Measurements from ENCODE around the gene SLC23A3.

Gene SLC23A3, protein sequence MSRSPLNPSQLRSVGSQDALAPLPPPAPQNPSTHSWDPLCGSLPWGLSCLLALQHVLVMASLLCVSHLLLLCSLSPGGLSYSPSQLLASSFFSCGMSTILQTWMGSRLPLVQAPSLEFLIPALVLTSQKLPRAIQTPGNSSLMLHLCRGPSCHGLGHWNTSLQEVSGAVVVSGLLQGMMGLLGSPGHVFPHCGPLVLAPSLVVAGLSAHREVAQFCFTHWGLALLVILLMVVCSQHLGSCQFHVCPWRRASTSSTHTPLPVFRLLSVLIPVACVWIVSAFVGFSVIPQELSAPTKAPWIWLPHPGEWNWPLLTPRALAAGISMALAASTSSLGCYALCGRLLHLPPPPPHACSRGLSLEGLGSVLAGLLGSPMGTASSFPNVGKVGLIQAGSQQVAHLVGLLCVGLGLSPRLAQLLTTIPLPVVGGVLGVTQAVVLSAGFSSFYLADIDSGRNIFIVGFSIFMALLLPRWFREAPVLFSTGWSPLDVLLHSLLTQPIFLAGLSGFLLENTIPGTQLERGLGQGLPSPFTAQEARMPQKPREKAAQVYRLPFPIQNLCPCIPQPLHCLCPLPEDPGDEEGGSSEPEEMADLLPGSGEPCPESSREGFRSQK

DNA sequence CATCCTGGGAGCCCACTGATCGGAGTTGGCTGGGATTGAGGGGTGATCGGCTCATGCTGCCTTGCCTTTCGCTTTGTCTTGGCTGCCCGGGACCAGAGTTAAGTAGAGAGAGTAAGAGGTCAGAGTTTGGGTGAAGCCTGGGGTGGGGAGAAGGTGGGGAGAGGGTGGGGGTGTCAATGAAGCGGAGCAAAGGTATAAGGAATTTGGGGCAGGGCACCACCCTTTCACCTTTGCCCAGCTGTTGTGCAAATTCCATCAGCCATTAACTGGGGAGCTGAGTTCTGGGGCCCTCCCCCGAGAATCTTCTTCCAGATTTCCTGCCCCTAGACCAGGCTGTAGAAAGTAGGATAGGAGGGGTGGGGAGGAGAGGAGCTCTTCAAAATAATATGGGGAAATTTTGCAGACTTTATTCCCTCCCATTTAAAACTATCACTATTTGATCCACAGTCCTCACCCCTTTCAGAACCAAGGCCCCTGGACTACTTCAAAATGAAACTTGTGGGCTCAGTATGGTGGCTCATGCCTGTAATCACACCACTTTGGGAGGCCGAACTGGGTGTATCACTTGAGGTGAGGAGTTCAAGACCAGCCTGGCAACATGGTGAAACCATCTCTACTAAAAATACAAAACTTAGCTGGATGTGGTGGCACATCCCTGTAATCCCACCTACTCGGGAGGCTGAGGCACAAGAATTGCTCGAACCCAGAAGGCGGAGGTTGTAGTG, at the start of gene SLC23A3:
TSS of gene SLC23A3 (minus strand) at position 100 of the 725 bp plus-strand sequence. CDS start at position 55, 45 bp downstream.
- DNase-seq (ENCODE audit: low read depth, low spot score), result no peak

DNA sequence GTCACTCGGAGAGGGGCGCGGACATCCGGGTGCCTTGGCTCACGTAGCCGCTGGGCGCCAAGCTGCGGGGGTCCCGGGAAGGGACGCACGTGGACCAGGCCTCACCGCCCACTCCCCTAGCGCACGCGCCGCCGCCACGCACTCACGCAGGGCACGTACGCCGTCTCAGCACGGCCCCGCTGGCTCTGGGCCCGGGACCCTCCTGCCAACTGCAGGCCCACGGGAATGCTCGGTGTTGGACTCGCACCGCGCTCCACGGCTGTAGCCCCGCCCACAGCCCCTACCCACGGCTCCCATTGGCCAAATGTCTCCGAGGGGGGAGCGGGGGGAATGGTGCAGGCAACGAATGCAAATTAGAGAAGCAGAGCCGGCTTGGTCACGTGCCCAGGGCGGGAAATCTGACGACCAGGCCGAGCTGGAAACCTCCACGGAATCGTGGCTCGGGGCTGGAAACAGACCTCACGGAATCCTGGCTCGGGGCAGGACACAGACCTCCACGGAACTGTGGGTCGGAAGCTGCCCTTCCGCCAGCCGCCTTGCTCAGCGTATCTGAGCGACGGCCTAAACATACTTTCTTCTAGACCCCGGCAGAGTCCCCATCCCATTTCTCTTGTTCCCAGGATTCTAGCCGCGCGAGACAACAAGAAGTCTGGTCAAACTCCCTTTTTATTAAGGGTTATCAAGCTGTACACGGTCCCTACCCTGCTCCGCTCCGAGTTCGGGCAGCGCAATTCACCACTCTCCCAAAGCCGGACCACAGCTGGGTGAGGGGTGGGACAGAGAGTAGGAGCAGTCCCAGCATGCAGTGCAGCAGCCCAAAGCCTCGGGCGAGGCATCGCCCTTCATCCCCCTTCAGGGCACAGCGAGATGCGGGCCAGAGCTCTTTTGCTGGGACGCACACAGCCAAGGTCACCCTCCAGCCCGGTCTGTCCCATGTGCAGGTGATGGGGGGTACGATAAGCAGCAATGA, 49.2 kb upstream of the SLC23A3 start, which contains the start of gene ABCB6:
TSS of gene ABCB6 (minus strand) at position 227 of the 970 bp plus-strand sequence. CDS start 285 bp downstream, outside the sequence.
- no peak for DNase-seq (ENCODE audit: low read depth, low spot score)

DNA sequence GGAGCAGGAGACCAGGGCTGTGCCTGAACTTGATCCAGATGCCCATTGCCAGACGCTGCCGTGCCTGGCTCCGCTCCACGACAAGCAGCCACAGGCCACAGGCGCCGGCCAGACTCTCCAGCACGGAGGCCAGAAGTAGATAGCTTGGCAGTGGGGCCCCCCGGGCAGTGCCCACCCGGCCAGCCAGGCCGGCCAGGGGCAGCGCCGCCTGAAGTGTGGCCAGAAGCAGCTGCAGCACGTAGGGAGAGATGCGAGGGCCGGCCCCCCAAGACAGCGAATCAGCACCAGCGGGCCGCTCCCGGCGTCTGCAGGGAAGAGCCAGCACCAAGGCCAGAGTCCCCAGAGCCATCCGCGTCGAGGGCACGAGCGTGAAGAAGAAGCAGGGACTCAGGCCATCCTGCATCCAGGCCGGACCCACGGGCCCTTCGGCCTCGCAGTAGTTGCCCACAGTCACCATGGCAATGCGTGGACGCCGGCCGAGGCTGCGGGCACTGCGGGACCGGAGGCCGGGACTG, 48.4 kb upstream of the SLC23A3 start:
- DNase-seq (ENCODE audit: low read depth, low spot score), result no peak

DNA sequence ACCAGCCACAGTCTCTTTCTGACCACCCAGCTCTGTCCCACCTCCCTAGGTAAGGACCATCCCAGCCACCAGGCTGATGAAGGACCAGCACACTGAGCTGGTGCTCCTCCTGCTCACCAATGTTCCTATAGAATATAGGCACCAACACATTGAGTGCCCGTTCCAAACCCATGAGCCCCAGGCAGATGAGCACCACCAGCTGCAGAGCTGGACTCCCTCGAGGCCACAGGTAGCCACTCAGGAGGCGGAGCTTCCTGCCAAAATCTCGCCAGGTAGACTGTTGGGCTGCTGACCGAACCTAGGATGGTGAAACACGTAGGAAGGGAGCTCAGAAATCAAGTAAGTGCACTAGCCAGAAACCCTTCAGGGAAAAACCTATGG, 46.7 kb upstream of the SLC23A3 start:
- no peak for DNase-seq (ENCODE audit: low read depth, low spot score)

DNA sequence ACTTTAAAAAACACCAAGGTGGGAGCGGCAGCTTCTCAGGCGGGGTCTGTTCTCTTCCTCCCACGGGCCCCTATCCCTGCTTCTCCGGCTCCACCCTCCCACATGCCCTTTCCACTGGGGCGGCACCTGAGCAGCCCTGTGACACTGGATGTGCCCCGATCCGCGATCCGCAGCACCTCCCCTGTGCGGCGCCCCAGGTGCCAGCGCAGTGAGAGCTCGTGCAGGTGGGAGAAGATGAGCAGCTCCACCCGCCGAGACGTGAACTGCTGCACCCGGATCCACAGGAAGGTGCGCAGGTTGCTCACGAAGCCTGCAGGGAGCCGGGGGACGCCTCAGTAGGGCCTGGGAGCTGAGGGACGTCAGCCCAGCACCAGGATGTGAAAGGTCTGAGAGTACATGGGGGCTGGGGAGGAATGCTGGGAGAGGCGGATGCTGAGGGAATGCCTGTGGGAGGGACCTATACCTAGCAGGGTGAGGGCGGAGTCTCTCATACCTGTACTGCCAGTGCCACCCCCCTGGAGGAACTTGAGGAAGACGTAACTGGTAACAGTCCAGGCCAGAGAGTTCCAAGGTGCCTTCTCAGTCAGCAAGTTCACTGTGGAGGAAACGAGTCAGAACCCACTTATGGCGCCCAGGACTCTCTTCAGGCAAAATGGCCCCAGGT, 46.2 kb upstream of the SLC23A3 start:
- no peak for DNase-seq (ENCODE audit: low read depth, low spot score)

DNA sequence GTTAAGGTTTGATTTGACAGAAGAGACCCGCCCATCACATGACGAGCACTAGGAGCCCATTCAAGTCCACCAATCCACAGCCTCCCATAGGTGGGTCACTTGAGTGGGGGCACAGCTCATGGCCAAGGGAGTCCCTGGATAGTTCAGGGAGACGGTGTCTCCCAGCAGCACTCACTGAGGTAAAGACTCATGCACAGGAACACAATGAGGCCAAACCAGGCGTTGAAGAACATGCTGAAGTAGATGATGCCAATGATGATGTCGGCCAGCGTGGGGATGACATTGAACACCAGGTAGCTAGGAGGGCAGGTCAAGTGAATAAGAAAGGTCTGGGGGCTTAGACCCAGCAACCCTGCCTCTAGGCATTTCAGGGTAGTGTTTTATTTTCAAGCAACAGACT, 45.0 kb upstream of the SLC23A3 start:
- DNase-seq (ENCODE audit: low read depth, low spot score), result no peak

DNA sequence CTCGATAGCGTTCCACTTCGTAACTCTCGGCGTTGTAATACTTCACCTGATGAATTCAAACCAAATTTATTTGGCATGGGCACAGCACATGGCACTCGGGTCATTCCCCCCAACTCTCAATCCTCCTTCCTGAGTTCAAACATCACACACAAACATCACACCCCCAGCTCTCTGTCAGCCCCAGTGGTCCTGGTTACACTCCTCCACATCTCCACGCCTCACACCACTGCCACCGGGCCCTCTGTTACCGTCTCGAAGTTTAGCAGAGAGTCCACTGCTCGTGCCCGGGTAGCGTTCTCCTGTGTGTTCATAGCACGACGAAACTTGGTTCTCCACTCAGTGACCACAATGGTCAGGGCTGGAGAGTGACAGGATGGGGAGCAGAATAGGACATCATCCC, 44.3 kb upstream of the SLC23A3 start:
- no peak for DNase-seq (ENCODE audit: low read depth, low spot score)

DNA sequence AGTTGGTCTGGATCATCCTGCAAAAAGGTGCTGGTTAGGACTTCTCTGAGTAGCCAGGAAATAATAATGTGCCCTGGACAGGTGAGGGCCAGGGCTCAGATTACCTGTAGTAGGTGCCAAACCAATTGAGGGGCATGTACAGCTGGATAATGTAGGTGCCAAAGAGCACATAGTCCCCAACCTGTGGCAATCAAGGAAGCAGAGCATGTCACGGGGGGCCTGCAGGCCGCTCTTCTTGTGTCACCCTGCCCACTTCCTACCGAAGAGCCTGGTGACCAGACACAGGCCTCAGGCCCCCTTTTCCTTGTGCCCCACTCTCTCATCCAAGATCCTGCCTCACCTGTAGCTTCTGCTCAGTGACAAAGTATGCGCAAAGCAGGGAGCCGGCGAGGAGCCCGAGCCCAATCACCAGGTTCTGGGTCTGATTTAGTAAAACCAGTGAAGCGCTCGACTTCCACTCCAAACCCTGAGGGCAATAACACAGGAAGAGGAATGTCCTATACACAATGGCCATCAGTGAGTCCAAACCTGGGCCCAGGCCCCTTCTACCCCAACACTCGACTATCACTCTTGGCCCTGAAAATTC, 43.8 kb upstream of the SLC23A3 start:
- DNase-seq (ENCODE audit: low read depth, low spot score), result no peak

DNA sequence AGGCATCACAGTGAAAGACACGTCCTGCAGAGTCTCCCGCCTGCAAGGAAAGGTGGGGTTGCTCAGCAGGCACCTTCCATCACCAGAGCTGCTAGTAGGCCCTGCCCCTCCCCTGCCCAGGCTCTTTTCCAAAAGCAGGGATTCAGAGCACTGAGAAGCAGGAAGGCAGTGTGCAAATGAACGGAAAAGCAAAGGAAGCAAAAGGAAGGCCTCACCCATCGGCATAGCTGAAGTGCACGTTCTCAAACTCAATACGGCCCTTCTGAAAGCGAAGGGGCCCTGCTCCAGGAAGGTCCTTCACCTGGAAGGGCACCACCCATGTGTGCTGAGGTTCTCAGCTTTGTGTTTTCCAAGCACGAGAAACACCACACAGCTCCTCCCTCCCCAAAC, 43.2 kb upstream of the SLC23A3 start:
- no peak for DNase-seq (ENCODE audit: low read depth, low spot score)

DNA sequence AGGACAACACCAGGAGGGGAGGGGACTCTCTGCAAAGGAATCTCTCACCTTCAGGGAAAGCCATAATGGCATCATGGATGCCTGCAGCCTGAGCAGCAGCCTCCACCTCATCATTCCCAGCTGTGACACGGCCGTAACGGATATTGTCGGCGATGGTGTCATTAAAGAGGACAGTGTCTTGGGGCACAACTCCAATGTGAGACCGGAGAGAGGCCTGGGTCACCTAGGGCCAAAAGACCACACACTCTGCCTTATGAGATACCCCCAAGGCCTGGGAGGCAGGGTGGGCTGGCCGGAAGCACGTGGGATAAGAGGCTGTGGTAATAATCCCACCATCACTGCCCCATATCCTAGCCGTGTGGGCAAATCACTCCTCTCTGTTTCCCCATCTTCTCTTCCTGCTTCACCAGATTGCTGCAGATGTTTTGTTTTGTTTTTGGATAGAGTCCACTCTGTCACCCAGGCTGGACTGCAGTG, 41.1 kb upstream of the SLC23A3 start:
- DNase-seq (ENCODE audit: low read depth, low spot score), result no peak

DNA sequence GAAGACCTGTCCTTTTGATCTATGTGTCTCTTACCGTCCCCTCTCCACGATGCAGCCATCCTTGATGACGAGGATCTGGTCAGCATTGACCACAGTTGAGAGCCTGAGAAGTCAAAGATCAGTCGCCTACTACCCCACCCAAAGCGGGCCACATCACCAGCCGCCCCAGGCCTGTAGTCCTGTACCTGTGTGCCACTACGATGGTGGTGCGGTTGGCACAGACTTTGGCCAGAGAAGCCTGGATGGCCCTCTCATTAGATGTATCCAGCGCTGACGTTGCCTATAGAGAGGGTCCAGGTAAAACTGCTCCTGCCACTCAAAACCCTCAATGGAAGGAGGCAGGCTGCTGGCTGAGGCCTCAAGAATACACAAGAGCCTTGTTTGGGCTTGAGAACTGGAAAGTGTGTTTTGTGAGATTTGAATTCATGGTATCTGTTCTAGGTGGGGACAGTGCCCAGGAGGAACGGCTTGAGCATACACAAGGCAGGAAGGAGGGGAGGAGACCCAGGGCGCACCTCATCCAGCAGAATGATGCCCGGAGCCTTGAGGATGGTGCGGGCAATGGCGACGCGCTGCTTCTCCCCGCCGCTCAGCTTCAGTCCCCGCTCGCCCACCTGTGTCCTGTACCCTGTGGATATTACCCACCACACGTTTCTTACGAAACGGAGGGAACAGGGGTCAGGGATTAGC, 40.5 kb upstream of the SLC23A3 start:
- no peak for DNase-seq (ENCODE audit: low read depth, low spot score)

DNA sequence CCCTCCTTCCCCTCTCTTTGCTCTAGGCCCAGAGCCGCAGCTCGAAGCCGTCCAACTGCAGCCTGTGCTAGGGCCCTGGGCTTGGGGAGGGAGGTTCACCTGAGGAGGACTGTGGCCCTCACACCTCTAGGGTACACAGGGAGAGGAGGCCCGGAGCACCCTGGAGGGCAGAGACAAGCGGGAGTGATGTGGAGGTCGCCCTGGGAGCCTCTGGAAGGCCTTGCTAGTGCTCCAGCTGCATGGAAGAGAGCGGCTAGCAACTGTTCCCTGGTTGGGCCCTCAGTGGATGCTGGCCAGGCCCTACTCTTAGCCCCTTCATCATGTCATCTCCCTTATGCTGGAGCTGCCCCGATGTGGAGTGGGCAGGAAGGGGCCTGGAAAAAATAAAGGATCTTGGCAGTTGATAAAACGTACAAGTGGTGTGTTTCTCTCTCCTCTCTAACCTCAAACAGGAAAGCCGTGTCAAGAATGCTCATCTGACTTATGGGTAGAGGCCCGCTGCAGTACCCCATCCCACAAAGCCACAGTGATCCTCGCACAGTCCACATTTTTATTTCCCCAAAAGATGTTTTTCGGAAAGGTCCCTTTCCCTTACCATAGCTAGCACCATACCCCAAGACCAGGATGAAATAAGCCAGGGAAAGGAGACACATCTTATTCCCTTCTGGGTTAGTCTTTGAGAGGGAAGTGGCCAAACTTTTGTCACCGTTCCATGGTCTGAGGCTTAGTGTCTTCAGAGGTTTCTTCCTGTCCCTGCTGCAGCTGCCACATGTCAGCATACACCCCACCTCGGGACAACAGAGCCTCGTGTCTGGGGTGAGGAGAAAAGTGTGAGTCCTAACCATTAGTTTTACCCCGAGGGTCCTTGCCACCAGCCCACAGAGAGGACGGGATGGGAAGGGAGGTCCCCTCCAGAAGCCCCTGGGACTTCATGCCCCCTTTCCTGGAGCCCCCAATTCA, 39.7 kb upstream of the SLC23A3 start:
- DNase-seq (ENCODE audit: low read depth, low spot score), result no peak

DNA sequence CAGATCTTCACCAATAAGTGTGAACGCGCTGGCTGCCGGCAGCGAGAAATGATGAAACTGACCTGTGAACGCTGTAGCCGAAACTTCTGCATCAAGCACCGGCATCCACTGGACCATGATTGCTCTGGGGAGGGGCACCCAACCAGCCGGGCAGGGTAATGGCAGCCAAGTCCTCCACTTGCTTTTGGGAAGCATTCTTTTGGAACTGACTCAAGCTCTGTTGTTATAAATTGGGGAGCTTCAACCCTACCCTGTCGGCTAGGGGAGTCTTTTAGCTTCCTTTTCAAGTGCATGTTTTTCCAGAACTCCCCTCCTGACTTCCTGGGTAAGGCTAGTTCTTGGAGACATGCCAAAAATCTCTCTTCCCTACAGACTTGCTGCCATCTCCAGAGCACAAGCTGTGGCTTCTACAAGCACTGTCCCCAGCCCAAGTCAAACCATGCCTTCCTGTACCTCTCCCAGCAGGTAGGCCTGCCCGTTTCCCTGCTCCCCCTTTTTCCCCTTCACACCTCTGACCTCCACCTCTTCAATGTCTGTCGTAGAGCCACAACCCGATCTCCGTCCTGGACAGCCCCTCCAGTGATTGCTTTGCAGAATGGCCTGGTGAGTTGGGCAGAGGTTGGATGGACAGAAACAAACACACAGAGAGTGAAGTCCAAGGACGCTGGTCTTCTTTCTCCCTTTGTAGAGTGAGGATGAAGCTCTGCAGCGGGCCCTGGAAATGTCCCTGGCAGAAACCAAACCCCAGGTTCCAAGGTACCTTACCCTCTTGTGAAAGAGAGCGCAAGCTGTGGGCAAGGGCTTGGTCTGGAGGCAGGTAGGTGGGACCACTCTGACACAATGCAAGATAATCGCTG, 38.3 kb upstream of the SLC23A3 start:
- no peak for DNase-seq (ENCODE audit: low read depth, low spot score)

DNA sequence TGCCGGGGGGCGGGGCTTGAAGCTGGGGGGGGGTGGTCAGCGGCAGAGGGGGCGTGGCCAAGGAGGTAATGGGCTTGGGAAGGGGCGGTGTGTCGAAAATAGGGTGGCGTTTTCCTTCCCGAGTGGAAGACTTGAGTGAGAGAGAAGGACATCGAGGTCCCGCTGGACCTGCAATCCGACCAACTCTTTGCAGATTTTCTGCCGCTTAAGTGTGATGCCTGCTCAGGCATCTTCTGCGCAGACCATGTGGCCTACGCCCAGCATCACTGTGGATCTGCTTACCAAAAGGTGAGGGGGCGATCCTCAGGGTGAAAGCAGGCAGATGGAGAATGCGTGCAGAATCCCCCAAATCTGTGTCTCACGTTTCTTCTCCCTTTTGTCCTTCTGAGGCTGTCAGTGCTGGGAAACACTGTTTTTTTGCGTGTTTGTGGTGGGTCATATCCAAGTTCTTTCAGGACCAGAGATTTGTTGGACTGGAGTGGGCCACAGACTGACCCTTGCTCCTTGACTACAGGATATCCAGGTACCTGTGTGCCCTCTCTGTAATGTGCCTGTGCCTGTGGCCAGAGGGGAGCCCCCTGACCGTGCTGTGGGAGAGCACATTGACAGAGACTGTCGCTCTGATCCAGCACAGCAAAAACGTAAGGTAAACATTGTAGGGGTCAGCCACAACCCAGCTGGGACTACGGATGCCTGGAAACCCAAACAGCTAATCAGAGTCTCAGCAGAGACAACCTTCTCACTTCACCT, 37.5 kb upstream of the SLC23A3 start:
- no peak for DNase-seq (ENCODE audit: low read depth, low spot score)

DNA sequence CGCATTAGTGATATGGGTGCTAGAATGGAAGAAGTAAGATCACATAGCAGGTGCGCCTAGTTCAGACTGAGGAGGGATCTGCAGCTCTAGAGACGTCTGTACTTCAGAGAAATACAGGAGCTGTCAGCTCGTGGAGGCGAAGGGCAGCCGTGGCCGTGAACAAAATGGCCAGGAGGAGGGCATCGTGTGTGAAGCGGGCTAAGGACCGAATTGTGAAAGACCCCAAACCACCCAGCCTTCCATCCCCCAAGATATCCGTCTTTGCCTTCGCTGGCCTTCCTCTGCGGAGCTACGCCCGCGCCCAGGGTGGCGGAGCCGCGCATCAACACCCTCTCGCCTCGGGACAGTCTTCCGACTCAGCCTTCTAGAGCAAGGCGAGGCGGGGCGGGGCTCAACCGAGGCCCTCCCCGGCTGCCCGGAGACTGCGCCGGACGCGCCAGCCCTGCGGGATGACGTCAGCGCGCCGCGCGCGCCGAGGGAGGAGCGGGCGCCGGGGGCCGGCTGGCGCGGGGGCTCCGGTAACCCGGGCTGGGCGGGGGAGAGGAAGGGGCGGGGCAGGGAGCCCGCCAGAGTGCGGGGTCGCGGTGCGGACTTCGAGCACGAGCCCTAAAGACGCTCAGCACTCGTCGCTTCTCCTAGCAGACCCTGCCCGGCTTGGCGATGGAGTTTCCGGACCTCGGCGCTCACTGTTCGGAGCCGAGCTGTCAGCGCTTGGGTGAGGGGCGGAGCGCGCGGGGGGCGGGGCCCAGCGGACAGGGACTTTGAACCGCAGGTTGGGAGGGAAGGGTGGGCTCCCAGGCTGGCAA, 36.7 kb upstream of the SLC23A3 start, which contains the start of gene ZFAND2B:
TSS of gene ZFAND2B (plus strand) at position 455 of the 806 bp plus-strand sequence. CDS start at position 661, 206 bp downstream.
- no peak for DNase-seq (ENCODE audit: low read depth, low spot score)

DNA sequence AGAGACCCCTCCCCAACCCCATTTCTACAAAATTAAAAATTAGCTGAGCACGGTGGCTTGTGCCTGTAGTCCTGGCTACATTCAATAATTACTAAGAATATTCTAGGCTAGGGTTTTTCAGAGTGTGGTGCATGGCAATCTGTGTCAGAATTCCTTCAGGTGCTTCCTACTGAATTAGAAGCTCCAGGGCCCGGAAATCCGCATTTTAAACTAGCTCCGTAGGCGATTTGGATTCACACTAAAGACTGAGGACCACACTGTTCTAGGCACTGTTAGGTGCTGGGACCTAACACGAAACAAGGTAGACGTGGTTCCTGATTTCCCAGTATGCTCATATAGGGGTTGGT, 36.1 kb upstream of the SLC23A3 start:
- DNase-seq (ENCODE audit: low read depth, low spot score), result no peak
